HepG2 (cell line): ENCODE data around the gene PRSS48. TPM values are rescaled to one million over a fixed set of nuclear protein-coding genes. Genes with fewer than 3 reads are reported as not detected.

Experiments used
- AGO2 ChIP-seq: fragments of 200-400 bp; formaldehyde crosslinking; optimal IDR thresholded peaks from 2 replicates; pipeline ENCODE3; 2017; ENCODE audit warnings: mild to moderate bottlenecking, low read depth, low read length, moderate library complexity
- BHLHE40 ChIP-seq: IDR thresholded peaks from 2 replicates; pipeline ENCODE4 v1.6.1; 2011; ENCODE audit warnings: low read length, improper control_type of control experiment
- CREM ChIP-seq, 2 experiments: sonication (generic) in 1 of 2; formaldehyde crosslinking in 1 of 2; IDR thresholded peaks; 2 replicates each; pipeline versions ENCODE4 v1.4.0 to v1.6.1; 2016 to 2020; ENCODE audit warnings: antibody characterized with exemption in 1 of 2, mild to moderate bottlenecking in 1 of 2, missing genetic modification reagents in 1 of 2
- GLI4 ChIP-seq: sonication (generic); formaldehyde crosslinking; IDR thresholded peaks from 2 replicates; pipeline ENCODE4 v1.5.1; 2020; ENCODE audit warnings: missing genetic modification reagents, mild to moderate bottlenecking, moderate library complexity, borderline replicate concordance
- HNF4A ChIP-seq: sonication (generic); formaldehyde crosslinking; IDR thresholded peaks from 2 replicates; pipeline ENCODE4 v1.4.0; 2020; ENCODE audit warnings: missing genetic modification reagents
- LCORL ChIP-seq, 2 experiments: fragments of 450-650 bp in 1 of 2; sonication (generic) in 1 of 2; formaldehyde crosslinking in 1 of 2; IDR thresholded peaks; 2 replicates each; pipeline versions ENCODE4 v1.5.0 to v1.6.1; 2017 to 2020; ENCODE audit warnings: antibody characterized with exemption in 1 of 2, missing genetic modification reagents in 1 of 2
- MTA1 ChIP-seq: sonication (generic); formaldehyde crosslinking; IDR thresholded peaks from 2 replicates; pipeline ENCODE4 v1.4.0; 2020; ENCODE audit warnings: missing genetic modification reagents, mild to moderate bottlenecking, borderline replicate concordance
- NFKBIZ ChIP-seq: IDR thresholded peaks from 2 replicates; pipeline ENCODE4 v1.6.1; 2018; ENCODE audit warnings: missing genetic modification reagents, missing compliant biosample characterization
- POGZ ChIP-seq: sonication (generic); formaldehyde crosslinking; IDR thresholded peaks from 2 replicates; pipeline ENCODE4 v1.4.0; 2020; ENCODE audit warnings: mild to moderate bottlenecking, missing genetic modification reagents
- SNAPC2 ChIP-seq: sonication (generic); formaldehyde crosslinking; IDR thresholded peaks from 2 replicates; pipeline ENCODE4 v1.8.1; 2022; ENCODE audit warnings: mild to moderate bottlenecking, missing genetic modification reagents
- TEAD2 ChIP-seq: sonication (generic); formaldehyde crosslinking; IDR thresholded peaks from 2 replicates; pipeline ENCODE4 v1.9.0; 2021; ENCODE audit warnings: missing genetic modification reagents
- YEATS4 ChIP-seq: sonication (generic); formaldehyde crosslinking; IDR thresholded peaks from 2 replicates; pipeline ENCODE4 v1.4.0; 2020; ENCODE audit warnings: missing genetic modification reagents, borderline replicate concordance
- ZBTB42 ChIP-seq: sonication (generic); formaldehyde crosslinking; IDR thresholded peaks from 2 replicates; pipeline ENCODE4 v1.5.0; 2020; ENCODE audit warnings: mild to moderate bottlenecking, missing genetic modification reagents
- ZNF138 ChIP-seq: sonication (generic); formaldehyde crosslinking; IDR thresholded peaks from 2 replicates; pipeline ENCODE4 v1.5.0; 2020; ENCODE audit warnings: mild to moderate bottlenecking, low read depth, missing genetic modification reagents
- ZNF496 ChIP-seq: sonication (generic); formaldehyde crosslinking; IDR thresholded peaks from 2 replicates; pipeline ENCODE4 v1.8.1; 2023; ENCODE audit warnings: mild to moderate bottlenecking, moderate library complexity, missing genetic modification reagents; ENCODE audit not compliant: insufficient replicate concordance
- ZNF547 ChIP-seq: sonication (generic); formaldehyde crosslinking; IDR thresholded peaks from 2 replicates; pipeline ENCODE4 v1.5.1; 2020; ENCODE audit warnings: mild to moderate bottlenecking, missing genetic modification reagents
- ZNF605 ChIP-seq: sonication (generic); formaldehyde crosslinking; IDR thresholded peaks from 2 replicates; pipeline ENCODE4 v1.8.0; 2022; ENCODE audit warnings: mild to moderate bottlenecking, missing genetic modification reagents
- ZNF776 ChIP-seq: sonication (generic); formaldehyde crosslinking; IDR thresholded peaks from 2 replicates; pipeline ENCODE4 v1.4.0; 2020; ENCODE audit warnings: mild to moderate bottlenecking, missing genetic modification reagents
- ZNF782 ChIP-seq: sonication (generic); formaldehyde crosslinking; IDR thresholded peaks from 2 replicates; pipeline ENCODE4 v1.4.0; 2020; ENCODE audit warnings: missing genetic modification reagents, mild to moderate bottlenecking, borderline replicate concordance
- ZNF83 ChIP-seq: sonication (generic); formaldehyde crosslinking; IDR thresholded peaks from 2 replicates; pipeline ENCODE4 v1.4.0; 2020; ENCODE audit warnings: missing genetic modification reagents, mild to moderate bottlenecking, borderline replicate concordance
- polyA plus RNA-seq, 8 experiments: library from polyadenylated mRNA; depleted of rRNA in 3 of 8; stranded (reverse) in 7 of 8; unstranded in 1 of 8; fragments of >200 nt; fragmentation: Illumina TruSeq in 4 of 8; extraction: Trizol in 4 of 8; gene quantifications; 2 replicates each; pipeline versions ENCODE4 v1.2.1 to v1.2.3, GENCODE V29; 2011 to 2016; ENCODE audit warnings: low read depth in 4 of 8, missing spikeins in 1 of 8, mixed read lengths in 1 of 8; ENCODE audit not compliant: insufficient read depth in 1 of 8
- total RNA-seq, 5 experiments: library from RNA; depleted of rRNA; stranded (reverse); fragments of >200 nt; fragmentation: Illumina TruSeq; extraction: Trizol; gene quantifications; 2 replicates each; pipeline ENCODE4 v1.2.3, GENCODE V29; 2016; ENCODE audit warnings: low read depth in 1 of 5
- TF ChIP-seq, protein P1 (sequence below), 2 experiments: fragments of 450-650 bp in 1 of 2; sonication (generic) in 1 of 2; formaldehyde crosslinking; IDR thresholded peaks; 2 replicates each; pipeline versions ENCODE4 v1.5.0 to v1.8.0; 2020 to 2022; ENCODE audit warnings: mild to moderate bottlenecking in 1 of 2, missing genetic modification reagents in 1 of 2
- TF ChIP-seq, protein P2 (sequence below): IDR thresholded peaks from 2 replicates; pipeline ENCODE4 v1.6.1; 2018; ENCODE audit warnings: missing genetic modification reagents, mild to moderate bottlenecking, missing compliant biosample characterization
- TF ChIP-seq, protein P3 (sequence below): sonication (generic); formaldehyde crosslinking; IDR thresholded peaks from 2 replicates; pipeline ENCODE4 v1.5.0; 2020; ENCODE audit warnings: missing genetic modification reagents, mild to moderate bottlenecking, borderline replicate concordance

The PRSS48 gene
- total and polyA plus RNA-seq, 2 of the 13 experiments (the other 11 are each of a cell fraction or from before 2014, with no cell fraction given): not detected

DNA sequence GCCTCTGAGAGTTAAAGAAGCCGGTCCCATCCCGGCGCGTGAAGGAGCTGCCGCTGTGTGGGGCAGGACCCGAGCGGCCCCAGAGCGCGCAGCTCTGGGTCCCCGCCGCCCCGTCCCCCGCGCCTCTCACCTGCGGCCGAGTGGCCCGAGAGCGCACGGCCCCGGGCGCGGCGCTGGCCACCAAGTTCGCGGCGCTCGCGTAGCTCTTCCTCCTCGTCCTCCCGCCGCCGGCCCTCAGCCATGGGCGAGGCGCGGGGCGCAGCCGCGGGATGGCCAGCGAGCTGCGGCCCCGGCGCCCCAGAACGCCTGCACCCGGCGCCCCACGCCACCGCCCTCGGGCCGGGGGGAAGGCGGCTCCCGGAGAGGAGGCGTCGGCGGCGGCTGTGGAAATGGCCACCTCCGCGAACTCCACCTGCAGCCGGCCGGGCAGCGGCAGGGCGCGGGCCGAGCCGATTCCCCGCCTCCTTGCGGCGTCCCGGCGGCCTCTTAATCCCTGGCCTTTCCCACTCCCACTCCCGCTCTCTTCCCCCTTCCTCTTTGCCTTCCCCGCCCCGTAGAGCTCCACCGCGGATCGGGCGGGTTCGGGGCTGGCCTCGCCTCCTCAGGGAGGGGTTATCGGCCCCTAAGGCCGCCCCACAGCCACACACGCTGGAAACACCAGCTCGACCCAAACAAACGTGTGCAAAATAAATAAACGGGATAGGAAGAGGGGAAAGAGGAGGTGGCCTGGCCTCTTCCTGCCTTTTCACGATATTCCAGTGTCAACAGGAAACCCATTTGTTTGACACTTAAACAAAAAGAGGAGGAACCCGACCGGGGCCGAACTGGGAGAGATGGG is 48.4 kb downstream of the PRSS48 start, which contains the start of gene SH3D19 (continued):
- TF ChIP-seq, protein P1, sequence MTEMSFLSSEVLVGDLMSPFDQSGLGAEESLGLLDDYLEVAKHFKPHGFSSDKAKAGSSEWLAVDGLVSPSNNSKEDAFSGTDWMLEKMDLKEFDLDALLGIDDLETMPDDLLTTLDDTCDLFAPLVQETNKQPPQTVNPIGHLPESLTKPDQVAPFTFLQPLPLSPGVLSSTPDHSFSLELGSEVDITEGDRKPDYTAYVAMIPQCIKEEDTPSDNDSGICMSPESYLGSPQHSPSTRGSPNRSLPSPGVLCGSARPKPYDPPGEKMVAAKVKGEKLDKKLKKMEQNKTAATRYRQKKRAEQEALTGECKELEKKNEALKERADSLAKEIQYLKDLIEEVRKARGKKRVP (CRISPR knock-in tag; IDR thresholded peaks at IDR 0.05): peak in 1 of 2 experiments; percentile 30; a peak in 1 of 4 replicates
- TF ChIP-seq SNAPC2 (CRISPR knock-in tag) (peak; percentile 85; the same call in 1 of the 2 replicates), ZNF782 (CRISPR knock-in tag) (no peak), ZNF547 (CRISPR knock-in tag) (peak; percentile 24; the same call in 1 of the 2 replicates), CREM (IDR thresholded peaks at IDR 0.05) (peak; percentile 88), CREM (CRISPR knock-in tag; IDR thresholded peaks at IDR 0.05) (no peak), ZBTB42 (CRISPR knock-in tag) (no peak), ZNF83 (CRISPR knock-in tag) (no peak), TEAD2 (CRISPR knock-in tag) (no peak), LCORL (IDR thresholded peaks at IDR 0.05) (no peak), LCORL (CRISPR knock-in tag; IDR thresholded peaks at IDR 0.05) (peak; percentile 97), YEATS4 (CRISPR knock-in tag) (peak; percentile 33; the same call in 1 of the 2 replicates), HNF4A (peak; percentile 92), NFKBIZ (CRISPR knock-in tag) (peak; percentile 57; the same call in 1 of the 2 replicates), ZNF138 (CRISPR knock-in tag) (peak; percentile 48; the same call in 1 of the 2 replicates), POGZ (peak; percentile 95), GLI4 (CRISPR knock-in tag) (no peak), AGO2 (peak; percentile 93), ZNF605 (peak; percentile 59; the same call in 1 of the 2 replicates), ZNF776 (peak; percentile 44; the same call in 1 of the 2 replicates), ZNF496 (CRISPR knock-in tag) (no peak), MTA1 (peak; percentile 89), BHLHE40 (no peak)
- TF ChIP-seq, protein P2, sequence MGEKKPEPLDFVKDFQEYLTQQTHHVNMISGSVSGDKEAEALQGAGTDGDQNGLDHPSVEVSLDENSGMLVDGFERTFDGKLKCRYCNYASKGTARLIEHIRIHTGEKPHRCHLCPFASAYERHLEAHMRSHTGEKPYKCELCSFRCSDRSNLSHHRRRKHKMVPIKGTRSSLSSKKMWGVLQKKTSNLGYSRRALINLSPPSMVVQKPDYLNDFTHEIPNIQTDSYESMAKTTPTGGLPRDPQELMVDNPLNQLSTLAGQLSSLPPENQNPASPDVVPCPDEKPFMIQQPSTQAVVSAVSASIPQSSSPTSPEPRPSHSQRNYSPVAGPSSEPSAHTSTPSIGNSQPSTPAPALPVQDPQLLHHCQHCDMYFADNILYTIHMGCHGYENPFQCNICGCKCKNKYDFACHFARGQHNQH (CRISPR knock-in tag): peak; percentile 96
- TF ChIP-seq, protein P3, sequence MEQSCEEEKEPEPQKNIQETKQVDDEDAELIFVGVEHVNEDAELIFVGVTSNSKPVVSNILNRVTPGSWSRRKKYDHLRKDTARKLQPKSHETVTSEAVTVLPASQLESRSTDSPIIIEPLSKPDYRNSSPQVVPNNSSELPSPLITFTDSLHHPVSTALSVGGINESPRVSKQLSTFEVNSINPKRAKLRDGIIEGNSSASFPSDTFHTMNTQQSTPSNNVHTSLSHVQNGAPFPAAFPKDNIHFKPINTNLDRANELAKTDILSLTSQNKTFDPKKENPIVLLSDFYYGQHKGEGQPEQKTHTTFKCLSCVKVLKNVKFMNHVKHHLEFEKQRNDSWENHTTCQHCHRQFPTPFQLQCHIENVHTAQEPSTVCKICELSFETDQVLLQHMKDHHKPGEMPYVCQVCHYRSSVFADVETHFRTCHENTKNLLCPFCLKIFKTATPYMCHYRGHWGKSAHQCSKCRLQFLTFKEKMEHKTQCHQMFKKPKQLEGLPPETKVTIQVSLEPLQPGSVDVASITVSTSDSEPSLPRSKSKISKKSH (CRISPR knock-in tag): 0 out of 2 replicates have a peak, but pooled peaks have one; percentile 37
